GM21786 (cell line): ENCODE measurements around the gene CLSTN2.
A peak's percentile ranks its signal among the peaks of the same experiment; 100 is the strongest.

Experiments
- ATAC-seq: cut with Tn5 transposase; IDR thresholded peaks from one replicate; pipeline ENCODE4 v1.9.1; 2021; ENCODE audit not compliant: unreplicated experiment

Gene CLSTN2

GRCh38 chr3:140530131-140530530, 595.1 kb downstream of the CLSTN2 start:
- no peak for ATAC-seq

GRCh38 chr3:140530603-140531002, 595.6 kb downstream of the CLSTN2 start:
- no peak for ATAC-seq

GRCh38 chr3:140532793-140533330, 597.9 kb downstream of the CLSTN2 start:
- no peak for ATAC-seq

DNA sequence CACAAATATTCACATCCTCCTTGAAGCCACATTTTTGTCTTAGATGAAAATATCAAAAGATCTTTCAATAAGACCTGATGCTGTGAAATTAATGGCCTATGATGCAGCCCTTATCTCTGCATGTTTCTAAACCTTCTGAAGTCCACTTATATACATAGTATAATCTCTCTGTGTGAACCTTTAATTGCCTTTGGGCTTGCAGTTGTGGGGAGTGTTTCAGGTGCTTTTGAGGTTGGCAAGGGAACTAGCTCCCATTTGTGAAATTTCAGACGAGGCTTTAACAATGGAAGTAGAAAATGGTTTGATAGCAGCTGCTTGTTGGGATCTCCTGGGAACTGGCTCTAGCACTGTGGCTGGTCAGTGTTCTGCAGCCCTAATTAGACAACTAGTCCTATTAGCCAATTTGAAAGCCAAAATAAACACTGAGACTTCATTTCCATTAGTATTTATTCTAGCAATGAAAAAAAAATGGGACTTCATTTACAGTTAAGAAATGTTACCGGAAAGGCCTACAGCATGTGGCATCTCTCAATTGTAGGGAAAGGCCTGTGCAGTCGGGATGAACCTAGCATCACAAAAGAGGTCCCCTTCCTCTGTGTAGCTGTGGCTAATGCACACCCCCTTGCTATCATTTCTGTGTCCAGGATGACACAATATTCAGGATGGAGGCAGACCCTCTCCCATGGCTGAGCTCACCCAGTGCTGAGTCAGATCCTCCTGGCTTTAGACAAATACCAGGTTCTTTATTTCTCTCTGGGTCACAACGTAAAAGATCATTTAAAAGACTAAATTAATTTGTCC, 602.1 kb downstream of the CLSTN2 start:
- no peak for ATAC-seq

- no peak for ATAC-seq
Measured at GRCh38 chr3:140537727-140538082, 602.7 kb downstream of the CLSTN2 start.

DNA sequence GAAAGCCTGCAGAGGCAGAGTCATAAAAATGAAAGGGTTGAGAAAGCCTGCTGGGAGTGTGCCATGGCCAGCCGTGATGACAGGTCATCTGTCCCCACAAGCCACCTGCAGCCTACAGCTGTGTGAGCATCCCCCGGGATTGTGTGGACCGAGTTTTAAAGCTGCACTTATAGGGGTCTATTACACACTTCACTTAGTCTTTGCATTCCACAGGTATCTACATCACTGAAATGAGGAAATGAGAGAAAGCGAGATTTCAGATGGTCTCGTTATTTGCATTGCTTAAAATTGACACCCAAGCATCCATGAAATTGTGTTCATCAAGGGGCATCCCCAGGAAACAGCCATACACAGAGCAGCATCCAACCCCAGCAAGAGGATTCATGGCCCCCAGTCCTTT, 605.3 kb downstream of the CLSTN2 start:
- peak; percentile 84 for ATAC-seq

GRCh38 chr3:140541975-140542653, 607.1 kb downstream of the CLSTN2 start:
- ATAC-seq: no peak

- ATAC-seq: no peak
Measured at GRCh38 chr3:140545197-140545596, 610.2 kb downstream of the CLSTN2 start.

- no peak for ATAC-seq
Measured at GRCh38 chr3:140545756-140546155, 610.8 kb downstream of the CLSTN2 start.

DNA sequence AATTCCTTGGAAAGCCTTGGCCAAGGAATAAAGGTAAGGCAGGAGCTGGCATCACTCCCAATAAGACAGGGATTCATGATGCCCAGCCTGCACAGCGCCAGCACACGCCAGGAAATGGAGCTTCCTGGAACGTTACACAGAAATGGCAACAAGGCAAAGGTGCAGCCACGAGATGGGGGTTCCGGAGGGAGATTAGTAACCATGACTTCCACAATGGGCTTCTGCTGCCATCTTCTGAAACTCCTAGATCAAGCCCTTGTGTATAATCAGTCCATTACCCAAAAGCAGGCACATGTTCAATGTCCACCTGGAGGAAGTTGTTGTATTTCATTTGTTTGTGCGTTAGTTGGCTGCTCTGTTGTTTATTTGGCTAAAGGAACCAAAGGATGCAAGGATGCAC, 611.7 kb downstream of the CLSTN2 start:
- no peak for ATAC-seq

DNA sequence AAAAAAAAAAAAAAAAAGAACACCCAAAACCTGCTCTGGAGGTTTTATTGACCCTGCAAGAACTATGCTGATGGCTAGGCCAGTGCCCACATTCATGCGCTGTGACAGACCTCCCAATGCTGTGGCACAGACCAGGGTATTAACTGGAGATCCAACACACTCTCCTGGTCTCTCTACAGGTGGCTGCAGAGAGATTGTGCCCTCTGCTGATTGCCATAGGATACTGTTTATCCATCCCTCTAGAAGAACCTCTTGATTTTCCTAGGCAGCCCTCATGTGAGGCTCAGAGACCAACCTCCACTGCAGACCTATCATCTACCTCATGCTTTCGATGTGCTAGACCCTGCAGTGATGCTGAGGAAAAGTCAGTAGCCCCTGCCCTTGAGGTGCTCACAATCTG, 617.4 kb downstream of the CLSTN2 start:
- no peak for ATAC-seq

GRCh38 chr3:140552898-140553297, 617.9 kb downstream of the CLSTN2 start:
- ATAC-seq: no peak

GRCh38 chr3:140553591-140553990, 618.6 kb downstream of the CLSTN2 start:
- no peak for ATAC-seq

DNA sequence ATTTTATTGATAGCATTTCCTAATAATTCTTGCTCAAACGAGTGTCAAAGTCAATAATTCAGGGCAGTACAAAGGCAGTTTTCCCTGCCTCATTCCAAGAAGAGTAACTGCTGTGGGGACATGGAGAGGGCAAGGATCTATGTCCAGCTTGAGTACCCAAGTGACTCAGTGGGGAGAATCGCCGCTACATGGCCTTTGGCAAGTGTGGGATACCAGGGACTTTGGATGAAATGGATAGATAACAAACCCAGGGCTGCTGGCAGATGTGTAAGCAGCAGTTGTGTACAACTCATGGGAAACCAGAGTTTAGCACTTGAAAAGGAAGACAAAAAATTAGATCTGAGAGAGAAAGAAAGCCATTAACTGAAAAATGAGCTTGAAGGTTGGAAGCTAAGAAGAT, 620.7 kb downstream of the CLSTN2 start:
- no peak for ATAC-seq

GRCh38 chr3:140557476-140557875, 622.5 kb downstream of the CLSTN2 start:
- no peak for ATAC-seq

GRCh38 chr3:140559546-140559945, 624.6 kb downstream of the CLSTN2 start:
- ATAC-seq: no peak

DNA sequence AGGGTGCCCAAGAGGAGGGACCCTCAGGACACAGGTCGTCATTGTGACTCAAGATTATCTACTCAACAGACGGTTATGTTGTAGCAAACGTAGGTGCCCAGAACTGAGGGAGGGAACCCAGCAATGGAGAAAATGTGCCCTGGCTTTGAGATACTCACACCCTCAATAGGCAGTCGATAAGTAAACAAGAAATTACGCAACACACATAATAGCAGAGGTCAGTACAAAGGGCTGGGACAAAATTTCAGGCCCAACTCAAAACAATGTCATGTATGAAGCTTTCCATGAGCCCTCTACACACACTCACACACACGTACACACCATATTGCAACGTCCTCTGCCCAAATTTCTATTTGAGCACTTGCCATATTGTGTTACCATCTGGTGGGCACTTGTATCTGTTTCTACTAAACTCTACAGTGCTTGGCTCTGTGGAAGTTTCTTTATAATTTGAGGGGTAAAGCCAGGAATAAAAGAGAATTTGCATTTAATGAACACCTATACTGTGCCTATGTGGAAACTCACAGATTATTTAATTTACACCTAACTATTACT, 628.3 kb downstream of the CLSTN2 start:
- ATAC-seq: no peak

DNA sequence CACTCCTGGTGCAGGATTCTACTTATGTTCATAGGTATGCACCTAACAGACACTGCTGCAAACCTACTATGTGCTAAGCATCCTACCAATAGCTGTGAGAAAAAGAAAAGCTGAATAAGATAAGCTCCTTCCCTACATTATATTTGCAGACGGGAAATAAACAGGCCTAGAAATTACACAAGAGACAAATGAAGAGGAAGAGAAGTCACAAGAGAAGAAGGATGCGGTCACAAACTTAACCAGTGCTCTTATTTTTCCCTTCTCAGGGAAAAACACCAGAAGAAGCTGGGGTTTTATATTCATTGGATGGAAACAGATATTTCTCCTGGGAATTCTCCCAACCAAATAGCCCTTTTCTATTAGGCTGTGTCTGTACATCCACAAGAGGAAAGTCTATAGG, 633.1 kb downstream of the CLSTN2 start:
- no peak for ATAC-seq

GRCh38 chr3:140568842-140569520, 634.0 kb downstream of the CLSTN2 start:
- ATAC-seq: no peak

- ATAC-seq: no peak
Measured at GRCh38 chr3:140570602-140571001, 635.6 kb downstream of the CLSTN2 start.

GRCh38 chr3:140571836-140572235, 636.9 kb downstream of the CLSTN2 start:
- ATAC-seq: no peak
